ENCODE results near the gene HYDIN. TPM values are rescaled to one million over a fixed set of nuclear protein-coding genes. Genes with fewer than 3 reads are reported as not detected.

HYDIN gene
- total and polyA plus RNA-seq, 4 donors = 0.14 to 3.0 (median 0.60) TPM

- TF ChIP-seq NR2F2 (IDR thresholded peaks at IDR 0.05) (peak; percentile 97), SP1 (IDR thresholded peaks at IDR 0.05) (peak; percentile 10), RAD21 (IDR thresholded peaks at IDR 0.05) (no peak)
- no peak for DNase-seq (ENCODE audit: low spot score)
- WGBS = 78% methylated on average over 8 of the region's 8 CpGs
- Histone ChIP-seq H3K9ac (ENCODE audit: low read depth in 1 of 2, low read length in 2 of 2) (no peak overlapping the region), H3K27ac (ENCODE audit: low read depth in 1 of 2, low read length in 2 of 2) (no peak overlapping the region), H3K4me1 (ENCODE audit: control insufficient read depth in 4 of 4, insufficient read depth in 4 of 4, low read length in 3 of 4) (peaks cover 0 to 4% (median 2%) of the 10 kb centered on the region in 4 donors), H3K4me3 (ENCODE audit: low read depth in 1 of 3, low read length in 3 of 3) (no peak overlapping the region), H3K9me3 (ENCODE audit: control insufficient read depth in 4 of 4, low read length in 3 of 4) (no peaks in the 10 kb centered on the region), H3K27me3 (ENCODE audit: control insufficient read depth in 4 of 4, insufficient read depth in 4 of 4, low read length in 3 of 4) (no peaks in the 10 kb centered on the region), H3K36me3 (ENCODE audit: control insufficient read depth in 4 of 4, insufficient read depth in 3 of 4, low read depth in 1 of 4, low read length in 3 of 4) (peaks cover 0 to 7% (median under 1%) of the 10 kb centered on the region in 4 donors)
These were observed 439.7 kb downstream of the HYDIN start for GRCh38 chr16:70790815-70791214.

GRCh38 chr16:70789595-70790447, 440.7 kb downstream of the HYDIN start:
- WGBS = 86% methylated on average over 16 of the region's 16 CpGs
- Histone ChIP-seq H3K36me3 (ENCODE audit: control insufficient read depth in 4 of 4, insufficient read depth in 3 of 4, low read depth in 1 of 4, low read length in 3 of 4) (peaks cover 3 to 17% (median 8%) of the 10 kb centered on the region in 4 donors), H3K9ac (ENCODE audit: low read depth in 1 of 2, low read length in 2 of 2) (no peak overlapping the region), H3K27me3 (ENCODE audit: control insufficient read depth in 4 of 4, insufficient read depth in 4 of 4, low read length in 3 of 4) (no peaks in the 10 kb centered on the region), H3K9me3 (ENCODE audit: control insufficient read depth in 4 of 4, low read length in 3 of 4) (no peaks in the 10 kb centered on the region), H3K4me3 (ENCODE audit: low read depth in 1 of 3, low read length in 3 of 3) (no peak overlapping the region), H3K4me1 (ENCODE audit: control insufficient read depth in 4 of 4, insufficient read depth in 4 of 4, low read length in 3 of 4) (peaks cover 0 to 4% (median 2%) of the 10 kb centered on the region in 4 donors), H3K27ac (ENCODE audit: low read depth in 1 of 2, low read length in 2 of 2) (no peak overlapping the region)
- TF ChIP-seq HNF4A (conservative IDR thresholded peaks at IDR 0.05) (no peak), YY1 (IDR thresholded peaks at IDR 0.05) (no peak), ZBTB33 (IDR thresholded peaks at IDR 0.05) (no peak), JUND (IDR thresholded peaks at IDR 0.05) (no peak), REST (IDR thresholded peaks at IDR 0.05) (no peak), NR2F2 (IDR thresholded peaks at IDR 0.05) (no peak), GABPA (IDR thresholded peaks at IDR 0.05 in 1 of 2, conservative IDR thresholded peaks at IDR 0.05 in 1 of 2) (no peak), SP1 (IDR thresholded peaks at IDR 0.05) (no peak), RAD21 (IDR thresholded peaks at IDR 0.05) (no peak)
- no peak for DNase-seq (ENCODE audit: low spot score)

Data from liver (tissue), 9 donors.